ENCODE data around the gene CPT1C. TPM values are rescaled to one million over a fixed set of nuclear protein-coding genes. Genes with fewer than 3 reads are reported as not detected.

The CPT1C gene
- 91.8 and 98.3 TPM in 2 replicates for total RNA-seq (2021; fragmentation: NEBNext Ultra II Directional; extraction: Animal tissue kit (Norgen Biotek cat#: 25700))
- 79.6 and 122 TPM in 2 replicates for polyA plus RNA-seq (2011; rRNA removed)
- polyA plus RNA-seq (2011; cell fraction: cytosol; rRNA removed), result 89.7 TPM
- 284 TPM for polyA plus RNA-seq (2011; cell fraction: nucleus; rRNA removed)
- polyA plus RNA-seq (2012, experiment 1 of 2), result 95.9 to 114 TPM (median 102 TPM) in 4 replicates
- 185 TPM for polyA plus RNA-seq (2012, experiment 2 of 2)
- polyA plus RNA-seq (2013, experiment 1 of 2), result 119 TPM
- 124 TPM for polyA plus RNA-seq (2013, experiment 2 of 2)
- polyA minus RNA-seq (2011; rRNA and poly(A)+ RNA removed), result 63.3 and 81.8 TPM in 2 replicates
- polyA minus RNA-seq (2011; cell fraction: cytosol; rRNA and poly(A)+ RNA removed), result 44.8 TPM
- 65.0 TPM for polyA minus RNA-seq (2011; cell fraction: nucleus; rRNA and poly(A)+ RNA removed)
- long read RNA-seq, experiment 1, partial matches to known transcripts, result 11 of 20 reads
- long read RNA-seq, experiment 1, other reads (novel, unspliced or antisense), result 5 of 20 reads
- long read RNA-seq, experiment 2, partial matches to known transcripts, result 8 of 12 reads
- long read RNA-seq, experiment 2, other reads (novel, unspliced or antisense), result 4 of 12 reads

GRCh38 chr19:49690656-49691242 is at the start of gene CPT1C:
Gene CPT1C, plus strand, starts transcription at chr19:49691116. Its CDS starts 1,137 bp downstream, at chr19:49692253.
- Histone ChIP-seq H2AK5ac (ENCODE audit: low read depth, low read length) (no peak within 1 kb of the TSS; the same call in 1 of the 2 replicates), H4K5ac (ENCODE audit: insufficient read length, low read depth, low read length) (peak within 1 kb of the TSS; percentile 88), H3K4me3 (ENCODE audit: extremely low read depth in 1 of 4, insufficient read depth in 2 of 4, low read depth in 3 of 4, low read length in 4 of 4) (peak within 1 kb of the TSS; percentile 88 to 94 (median 92)), H3K4ac (replicated peaks; ENCODE audit: insufficient read length, low read depth, low read length) (peak within 1 kb of the TSS; percentile 97), H4K91ac (replicated peaks; ENCODE audit: insufficient read length, low read length) (peak within 1 kb of the TSS; percentile 94), H3K27me3 (replicated peaks in 1 of 4; ENCODE audit: control insufficient read depth in 3 of 4, extremely low read depth in 1 of 4, insufficient read depth in 3 of 4, low read length in 3 of 4) (no peaks in the 10 kb centered on the region), H2AFZ (ENCODE audit: low read length) (peak within 1 kb of the TSS; percentile 28; the same call in 1 of the 2 replicates), H3K56ac (replicated peaks; ENCODE audit: insufficient read length, low read depth, low read length) (peak within 1 kb of the TSS; percentile 63), H3K27ac (ENCODE audit: low read depth, low read length) (peak within 1 kb of the TSS; percentile 57; the same call in 1 of the 2 replicates), H4K20me1 (replicated peaks in 1 of 2; ENCODE audit: control insufficient read depth in 1 of 2, insufficient read depth in 2 of 2, low read length in 2 of 2) (peaks cover under 1 to 21% of the 10 kb centered on the region in 2 experiments), H3K9ac (replicated peaks in 1 of 4; ENCODE audit: extremely low read depth in 1 of 4, low read depth in 3 of 4, low read length in 3 of 4) (peak within 1 kb of the TSS; percentile 52 to 91 (median 84)), H3K18ac (ENCODE audit: extremely low read depth, low read length) (peak within 1 kb of the TSS; percentile 91), H3K23ac (ENCODE audit: insufficient read length) (no peak within 1 kb of the TSS), H2BK120ac (replicated peaks; ENCODE audit: low read depth, low read length) (peak within 1 kb of the TSS; percentile 10), H2BK5ac (ENCODE audit: low read depth, low read length) (peak within 1 kb of the TSS; percentile 84), H3K9me3 (ENCODE audit: insufficient read depth in 2 of 2, low read depth in 1 of 2, low read length in 1 of 2) (no peaks in the 10 kb centered on the region), H3K79me1 (ENCODE audit: low read depth, low read length) (peaks cover 6% of the 10 kb centered on the region; the same call in 1 of the 2 replicates), H3K79me2 (ENCODE audit: control insufficient read depth in 1 of 2, insufficient read depth in 2 of 2, low read length in 2 of 2) (peaks cover 0 to 9% of the 10 kb centered on the region in 2 experiments; a peak in 1 of 4 replicates), H2BK20ac (ENCODE audit: low read length) (no peak within 1 kb of the TSS), H3K36me3 (ENCODE audit: control insufficient read depth in 2 of 4, insufficient read depth in 4 of 4, low read length in 3 of 4) (peaks cover 5 to 25% (median 12%) of the 10 kb centered on the region in 4 experiments; a peak in 6 of 8 replicates), H3K23me2 (ENCODE audit: low read depth, low read length) (peaks cover 20% of the 10 kb centered on the region), H3K4me2 (ENCODE audit: insufficient read depth in 1 of 2, low read depth in 2 of 2, low read length in 2 of 2) (peak within 1 kb of the TSS; percentile 93 to 99), H3K4me1 (replicated peaks in 1 of 4; ENCODE audit: control insufficient read depth in 3 of 4, insufficient read depth in 4 of 4, low read length in 3 of 4) (peaks cover 0 to 25% (median 13%) of the 10 kb centered on the region in 4 experiments; a peak in 6 of 7 replicates), H3K14ac (ENCODE audit: insufficient read length) (no peak within 1 kb of the TSS), H4K8ac (ENCODE audit: extremely low read depth, insufficient read depth, low read length) (no peak within 1 kb of the TSS), H2BK12ac (ENCODE audit: low read depth, low read length) (0 out of 2 replicates have a peak within 1 kb of the TSS, but pooled peaks have one; percentile 60), H2BK15ac (ENCODE audit: low read length) (peak within 1 kb of the TSS; percentile 92; the same call in 1 of the 2 replicates)
- POLR2A ChIA-PET (ENCODE audit: partially characterized antibody), result interaction anchor here (0.6 to 12.2 kb wide), 30 partner anchors 9 to 495 kb away, joined by 3 to 168 read pairs (median 4); partner anchors contain the start of genes AKT1S1, AP2A1, BCL2L12 and FUZ
- WGBS, 2 experiments (ENCODE audit: extremely low coverage in 1 of 2, insufficient coverage in 1 of 2, insufficient read length in 1 of 2, insufficient replicate concordance in 2 of 2, low coverage in 1 of 2, low lambda C conversion rate in 2 of 2, missing lambda C conversion rate in 1 of 2), result 4% methylated on average over 38 of the region's 38 CpGs; no CpG with 5 or more reads in 1 of the 2 experiments
- FAIRE-seq, result peak; percentile 92
- CTCF ChIA-PET (ENCODE audit: partially characterized antibody), result interaction anchor here (0.6 to 3.4 kb wide), 10 partner anchors 8 to 126 kb away, joined by 3 to 11 read pairs (median 4); no protein-coding TSS in a partner anchor
- peak; percentile 73 to 94 for DNase-seq (ENCODE audit: low read depth in 1 of 2, low spot score in 2 of 2)
- TF ChIP-seq RXRA (IDR thresholded peaks at IDR 0.05; ENCODE audit: insufficient read depth, low read depth, low read length) (no peak), CBX8 (IDR thresholded peaks at IDR 0.05; ENCODE audit: borderline replicate concordance, low read depth, low read length) (no peak), NRF1 (IDR thresholded peaks at IDR 0.05; ENCODE audit: low read depth, low read length) (no peak), TAF7 (optimal IDR thresholded peaks at IDR 0.05; ENCODE audit: borderline replicate concordance, low read depth, low read length) (peak; percentile 98), CREB1 (IDR thresholded peaks at IDR 0.05) (0 out of 2 replicates have a peak, but pooled peaks have one; percentile 19), RBBP5 (IDR thresholded peaks at IDR 0.05; ENCODE audit: borderline replicate concordance, low read depth, low read length) (no peak), ASH2L (IDR thresholded peaks at IDR 0.05; ENCODE audit: low read length) (no peak), BRCA1 (IDR thresholded peaks at IDR 0.05; ENCODE audit: low read depth, low read length) (no peak), POU5F1 (IDR thresholded peaks at IDR 0.05; ENCODE audit: low read depth, low read length) (no peak), SUZ12 (IDR thresholded peaks at IDR 0.05; ENCODE audit: low read length) (no peak)

All from H1 (cell line).